ENCODE measurements around the gene DRG2. TPM values are rescaled to one million over a fixed set of nuclear protein-coding genes. Genes with fewer than 3 reads are reported as not detected.

The DRG2 gene
- total and polyA plus RNA-seq, 2 of the 8 experiments (the other 6 are each of a cell fraction or from before 2014, with no cell fraction given), result 44.6 to 47.8 TPM

DNA sequence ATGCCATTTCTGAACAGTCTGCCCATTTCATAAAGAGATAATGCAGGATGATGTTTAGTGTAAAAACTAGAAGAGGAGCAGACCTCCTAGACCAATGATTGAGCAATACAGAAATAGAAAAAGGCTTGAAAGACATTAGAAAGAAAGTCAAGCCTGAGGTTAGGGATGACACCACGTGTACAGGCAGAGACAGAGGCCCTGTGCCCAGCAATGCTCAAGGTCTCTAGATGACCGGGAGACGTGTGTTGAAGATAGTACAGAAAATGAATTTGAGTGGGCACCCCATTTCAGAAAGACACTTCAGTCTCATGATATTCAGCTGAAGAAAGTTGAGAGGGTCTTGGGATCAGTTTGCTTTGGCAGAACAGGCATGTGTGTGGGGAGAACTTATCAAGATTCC lies 43.1 kb upstream of the DRG2 start:
- Histone ChIP-seq H3K56ac (replicated peaks; ENCODE audit: insufficient read length, low read depth, low read length) (no peak overlapping the region), H3K9me3 (ENCODE audit: insufficient read depth in 2 of 2, low read depth in 1 of 2, low read length in 1 of 2) (no peaks in the 10 kb centered on the region), H4K5ac (ENCODE audit: insufficient read length, low read depth, low read length) (no peak overlapping the region), H3K79me2 (ENCODE audit: control insufficient read depth in 1 of 2, insufficient read depth in 2 of 2, low read length in 2 of 2) (peaks cover 0 to 11% of the 10 kb centered on the region in 2 experiments; a peak in 1 of 4 replicates), H3K23ac (ENCODE audit: insufficient read length) (no peak overlapping the region), H2AK5ac (ENCODE audit: low read depth, low read length) (no peak overlapping the region), H3K4ac (replicated peaks; ENCODE audit: insufficient read length, low read depth, low read length) (no peak overlapping the region), H3K23me2 (ENCODE audit: low read depth, low read length) (peaks cover 4% of the 10 kb centered on the region), H2AFZ (ENCODE audit: low read length) (no peak overlapping the region), H4K20me1 (replicated peaks in 1 of 2; ENCODE audit: control insufficient read depth in 1 of 2, insufficient read depth in 2 of 2, low read length in 2 of 2) (peaks cover 4 to 5% of the 10 kb centered on the region in 2 experiments), H3K18ac (ENCODE audit: extremely low read depth, low read length) (no peak overlapping the region), H2BK20ac (ENCODE audit: low read length) (no peak overlapping the region), H2BK5ac (ENCODE audit: low read depth, low read length) (no peak overlapping the region), H3K4me2 (ENCODE audit: insufficient read depth in 1 of 2, low read depth in 2 of 2, low read length in 2 of 2) (no peak overlapping the region), H2BK15ac (ENCODE audit: low read length) (no peak overlapping the region), H3K27me3 (replicated peaks in 1 of 4; ENCODE audit: control insufficient read depth in 3 of 4, extremely low read depth in 1 of 4, insufficient read depth in 3 of 4, low read length in 3 of 4) (peaks cover 0 to 6% (median 3%) of the 10 kb centered on the region in 4 experiments; a peak in 2 of 7 replicates), H3K4me1 (replicated peaks in 1 of 4; ENCODE audit: control insufficient read depth in 3 of 4, insufficient read depth in 4 of 4, low read length in 3 of 4) (peaks cover 0 to 4% (median 2%) of the 10 kb centered on the region in 4 experiments; a peak in 6 of 7 replicates), H4K91ac (replicated peaks; ENCODE audit: insufficient read length, low read length) (no peak overlapping the region), H3K9ac (replicated peaks in 1 of 4; ENCODE audit: extremely low read depth in 1 of 4, low read depth in 3 of 4, low read length in 3 of 4) (no peak overlapping the region), H2BK120ac (replicated peaks; ENCODE audit: low read depth, low read length) (no peak overlapping the region), H2BK12ac (ENCODE audit: low read depth, low read length) (no peak overlapping the region), H3K14ac (ENCODE audit: insufficient read length) (no peak overlapping the region), H4K8ac (ENCODE audit: extremely low read depth, insufficient read depth, low read length) (no peak overlapping the region), H3K36me3 (ENCODE audit: control insufficient read depth in 2 of 4, insufficient read depth in 4 of 4, low read length in 3 of 4) (peaks cover 0 to 8% (median 4%) of the 10 kb centered on the region in 4 experiments; a peak in 2 of 8 replicates), H3K27ac (ENCODE audit: low read depth, low read length) (no peak overlapping the region), H3K4me3 (ENCODE audit: extremely low read depth in 1 of 4, insufficient read depth in 2 of 4, low read depth in 3 of 4, low read length in 4 of 4) (no peak overlapping the region), H3K79me1 (ENCODE audit: low read depth, low read length) (no peaks in the 10 kb centered on the region; the same call in 1 of the 2 replicates)
- DNase-seq (ENCODE audit: low read depth in 1 of 2, low spot score in 2 of 2) (no peak), FAIRE-seq (no peak)
- ChIA-PET CTCF (ENCODE audit: partially characterized antibody) (no interaction called here), POLR2A (ENCODE audit: partially characterized antibody) (no interaction called here)
- TF ChIP-seq SIRT6 (IDR thresholded peaks at IDR 0.05; ENCODE audit: low read length) (no peak), CEBPB (IDR thresholded peaks at IDR 0.05; ENCODE audit: low read depth, low read length) (no peak), BCL11A (IDR thresholded peaks at IDR 0.05; ENCODE audit: low read depth in 2 of 2, low read length in 2 of 2) (no peak), RNF2 (IDR thresholded peaks at IDR 0.05; ENCODE audit: borderline replicate concordance, low read depth, low read length, missing control alignments, poor library complexity, severe bottlenecking) (no peak), ZNF274 (IDR thresholded peaks at IDR 0.05; ENCODE audit: borderline replicate concordance, extremely low read depth, low read length) (no peak), KDM5A (IDR thresholded peaks at IDR 0.05; ENCODE audit: low read length) (no peak), JUND (IDR thresholded peaks at IDR 0.05; ENCODE audit: low read length) (no peak), SIX5 (IDR thresholded peaks at IDR 0.05; ENCODE audit: low read depth, low read length) (no peak), FOSL1 (IDR thresholded peaks at IDR 0.05; ENCODE audit: insufficient read depth, low read depth, low read length) (no peak), NANOG (IDR thresholded peaks at IDR 0.05; ENCODE audit: insufficient read depth, low read depth, low read length, poor library complexity, severe bottlenecking) (no peak)
- 79% methylated on average over 3 of the region's 3 CpGs; no CpG with 5 or more reads in 1 of the 2 experiments for WGBS, 2 experiments (ENCODE audit: extremely low coverage in 1 of 2, insufficient coverage in 1 of 2, insufficient read length in 1 of 2, insufficient replicate concordance in 2 of 2, low coverage in 1 of 2, low lambda C conversion rate in 2 of 2, missing lambda C conversion rate in 1 of 2)
